H4 (cell line): Measurements from ENCODE around the gene COL27A1. TPM values are rescaled to one million over a fixed set of nuclear protein-coding genes. Genes with fewer than 3 reads are reported as not detected.

Experiments
- DNase-seq: peaks from one replicate; pipeline ENCODE4 v3.0.0-alpha.2; 2015; ENCODE audit warnings: low spot score
- total RNA-seq: library from RNA; depleted of rRNA; stranded (reverse); fragments of >200 nt; shearing (Covaris generic); gene quantifications from 2 replicates; pipeline ENCODE4 v1.2.3, GENCODE V29; 2014

Gene COL27A1
- total RNA-seq, 1 experiment from 2014 or later, result 2.4 TPM

- DNase-seq, result no peak
Observed at GRCh38 chr9:114149181-114149580, 6.2 kb upstream of the COL27A1 start.

- DNase-seq, result no peak
Observed at GRCh38 chr9:114149765-114150340, 5.5 kb upstream of the COL27A1 start.

DNA sequence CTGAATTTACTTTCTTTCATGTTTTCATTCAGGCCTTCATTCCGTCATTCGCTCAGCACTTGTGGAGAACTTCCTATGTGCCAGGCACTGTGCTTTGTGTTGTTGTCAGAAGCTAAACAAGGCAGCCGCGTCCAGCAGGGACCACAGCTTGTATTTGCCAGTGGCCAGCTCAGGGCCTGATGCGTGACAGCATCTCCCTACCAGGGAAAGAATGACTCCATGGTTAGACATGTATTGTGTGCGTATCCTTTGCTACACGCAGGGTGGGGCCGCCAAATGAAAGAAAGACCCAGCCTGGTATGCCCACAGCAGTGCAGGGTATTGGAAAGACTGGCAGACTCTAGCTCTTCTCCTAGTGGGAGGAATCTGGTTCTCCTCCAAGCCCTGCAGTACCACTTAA, 4.7 kb upstream of the COL27A1 start:
- no peak for DNase-seq

DNA sequence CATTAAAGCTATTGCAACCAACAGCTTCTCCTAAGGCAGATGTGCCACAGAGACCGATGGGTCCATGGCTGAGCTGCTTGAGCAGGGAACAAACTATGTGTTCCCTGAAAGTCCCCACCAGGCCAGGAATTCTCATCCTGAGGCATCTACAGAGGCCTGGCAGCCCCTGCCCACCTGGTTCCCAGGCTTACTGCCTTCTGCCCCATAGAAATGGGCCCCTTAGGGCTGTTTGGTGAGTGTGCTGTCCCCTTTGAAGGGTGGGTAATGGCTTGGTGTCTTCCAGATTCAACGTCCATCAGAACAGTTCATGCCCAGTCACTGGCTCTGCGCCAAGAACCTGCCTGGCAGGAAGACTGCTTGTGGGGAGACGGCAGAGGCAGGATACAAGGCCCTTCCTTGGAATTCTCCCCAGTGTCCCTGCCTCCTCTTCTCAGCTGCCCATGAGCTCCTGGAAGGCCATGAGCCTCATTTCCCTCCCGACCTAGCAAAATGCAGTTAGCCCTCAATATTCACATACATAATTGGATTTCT, 3.8 kb upstream of the COL27A1 start:
- no peak for DNase-seq

DNA sequence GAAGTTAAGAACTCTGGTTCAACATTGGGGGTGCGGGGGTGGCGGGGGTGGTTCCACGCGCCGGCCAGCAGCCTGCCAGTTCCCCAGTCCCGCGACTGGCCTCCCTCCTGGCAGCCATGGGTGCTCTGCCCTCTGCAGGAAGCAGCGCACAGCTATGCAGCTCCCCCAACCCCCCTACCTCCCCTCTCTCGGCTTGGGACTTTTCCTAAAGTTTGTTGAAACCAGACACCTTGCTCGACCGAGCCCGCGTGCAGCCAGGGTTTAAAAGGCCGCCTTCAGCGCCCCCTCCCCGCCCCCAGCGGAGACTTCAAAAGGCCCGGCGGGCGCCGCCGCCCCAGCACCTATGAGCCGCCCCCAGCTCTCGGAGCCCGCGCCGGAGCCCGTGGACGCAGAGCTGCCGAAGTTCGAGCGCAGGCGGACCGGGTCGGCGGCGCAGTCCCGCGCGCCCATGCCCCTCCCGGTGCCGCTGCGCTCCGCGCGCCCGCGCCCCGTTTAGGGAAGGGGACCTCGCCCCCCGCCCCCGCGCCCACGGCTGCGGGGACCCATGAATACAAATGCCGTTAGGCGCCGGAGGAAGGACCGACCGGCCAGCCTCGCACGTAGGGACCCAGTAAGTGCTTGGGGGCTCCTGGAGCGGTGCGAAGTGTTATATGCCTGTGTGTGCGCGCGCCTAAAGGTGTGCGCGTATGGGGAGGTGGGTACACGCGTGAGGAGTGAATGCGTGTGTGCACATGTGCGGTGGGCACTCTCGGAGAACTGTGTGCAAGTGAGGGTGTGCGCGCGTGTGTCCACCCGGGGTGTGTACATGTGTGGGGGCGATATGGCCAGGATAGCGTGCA, 1.4 kb upstream of the COL27A1 start:
- DNase-seq, result no peak

DNA sequence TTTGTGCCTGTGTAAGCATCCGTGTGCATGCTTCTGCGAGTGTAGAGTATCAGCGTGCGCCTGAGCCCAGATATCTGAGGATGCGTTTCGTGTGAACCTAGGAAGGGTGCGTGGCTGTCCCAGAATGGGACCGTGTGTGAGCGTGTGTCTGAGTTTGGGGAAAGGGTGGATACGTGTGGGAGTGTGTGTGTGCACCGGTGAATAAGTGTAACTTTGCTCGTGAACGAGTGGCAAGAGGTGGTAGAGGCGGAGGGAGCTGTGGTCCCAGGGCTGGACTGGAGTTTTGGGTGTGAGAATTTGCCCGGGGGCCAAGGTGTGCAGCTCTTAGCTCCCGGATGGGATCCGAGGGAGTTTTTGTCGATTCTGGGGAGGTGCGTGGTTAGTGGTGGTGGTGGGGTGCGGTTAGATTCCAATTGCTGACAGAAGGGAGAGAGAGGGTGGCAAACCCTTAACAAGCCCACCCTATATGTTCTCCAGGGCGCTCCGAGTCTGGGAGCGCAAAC, 686 bp upstream of the COL27A1 start:
- no peak for DNase-seq

- DNase-seq, result peak; percentile 12
Observed at GRCh38 chr9:114155995-114156656, 789 bp downstream of the COL27A1 start.

- peak; percentile 60 for DNase-seq
Observed at GRCh38 chr9:114156657-114157421, 1.5 kb downstream of the COL27A1 start.

DNA sequence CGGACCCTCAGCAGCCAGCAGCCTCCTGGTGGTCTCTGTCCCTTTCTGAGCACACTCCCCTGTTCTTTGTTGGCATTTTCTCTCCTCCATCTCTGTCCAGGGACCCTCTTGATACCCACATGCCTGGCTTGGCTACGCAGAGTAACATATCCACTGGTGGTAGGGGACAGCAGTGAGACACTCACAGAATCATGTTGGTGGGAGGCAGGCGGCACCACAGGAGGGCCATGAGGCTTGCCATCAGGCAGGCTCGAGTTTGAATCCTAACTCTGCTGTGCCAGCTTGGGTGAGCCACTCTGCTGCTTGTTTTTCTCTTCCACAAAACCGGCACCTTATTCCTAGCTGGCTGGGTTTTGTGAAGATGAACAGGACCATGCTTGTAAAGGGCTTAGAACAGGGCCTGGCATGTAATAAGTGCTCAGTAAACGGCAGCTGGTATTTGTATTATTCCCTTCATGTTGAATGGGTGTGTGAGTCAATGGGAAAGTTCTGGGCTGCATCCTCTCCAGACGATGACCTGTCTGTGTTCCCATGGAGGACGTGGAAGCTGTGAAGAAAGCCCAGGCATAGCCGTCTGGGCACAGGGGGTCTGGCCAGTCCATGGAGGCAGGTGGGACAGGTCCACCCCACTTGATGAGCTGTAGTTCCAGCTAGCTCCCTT, 2.3 kb downstream of the COL27A1 start:
- DNase-seq, result no peak

- no peak for DNase-seq
Observed at GRCh38 chr9:114158482-114159130, 3.3 kb downstream of the COL27A1 start.

DNA sequence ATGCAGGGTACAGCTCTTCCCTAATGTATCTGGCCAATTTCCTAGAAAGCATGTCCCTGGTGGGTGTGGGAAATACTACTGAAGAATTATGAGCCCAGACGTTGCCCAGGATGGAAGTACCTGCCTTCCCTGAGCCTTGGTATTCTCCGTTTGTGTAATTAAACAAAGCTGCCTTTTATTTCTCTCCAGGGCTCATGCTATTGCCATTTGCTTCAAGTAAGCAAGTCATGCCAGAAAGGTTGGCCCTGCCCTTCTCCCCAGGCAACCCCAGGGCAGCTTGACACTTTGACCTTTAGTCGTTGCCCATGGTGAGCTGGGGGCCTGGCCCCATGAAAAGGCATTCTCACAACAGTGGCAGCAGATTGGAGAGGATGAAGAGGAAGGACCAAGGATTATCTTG, 4.4 kb downstream of the COL27A1 start:
- DNase-seq, result no peak

DNA sequence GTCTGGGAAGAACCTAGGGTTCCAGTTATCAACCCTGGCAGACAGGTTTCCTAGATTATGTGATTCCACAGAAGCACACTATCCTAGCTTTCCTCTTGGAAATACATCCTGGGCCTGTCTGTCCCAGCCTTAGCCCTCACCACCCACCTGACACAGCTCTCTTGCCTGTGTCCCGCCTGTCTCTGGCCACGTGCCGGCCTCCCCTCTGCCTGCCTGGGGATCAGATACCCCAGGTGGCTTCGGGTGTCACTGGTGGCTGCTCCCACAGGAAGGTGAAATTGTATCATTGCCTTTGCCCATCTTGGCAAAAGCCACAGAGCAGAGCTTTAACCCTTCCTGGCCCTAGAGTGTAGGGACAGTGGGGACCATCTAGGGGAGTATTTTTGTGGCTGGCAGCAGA, 6.2 kb downstream of the COL27A1 start:
- no peak for DNase-seq

DNA sequence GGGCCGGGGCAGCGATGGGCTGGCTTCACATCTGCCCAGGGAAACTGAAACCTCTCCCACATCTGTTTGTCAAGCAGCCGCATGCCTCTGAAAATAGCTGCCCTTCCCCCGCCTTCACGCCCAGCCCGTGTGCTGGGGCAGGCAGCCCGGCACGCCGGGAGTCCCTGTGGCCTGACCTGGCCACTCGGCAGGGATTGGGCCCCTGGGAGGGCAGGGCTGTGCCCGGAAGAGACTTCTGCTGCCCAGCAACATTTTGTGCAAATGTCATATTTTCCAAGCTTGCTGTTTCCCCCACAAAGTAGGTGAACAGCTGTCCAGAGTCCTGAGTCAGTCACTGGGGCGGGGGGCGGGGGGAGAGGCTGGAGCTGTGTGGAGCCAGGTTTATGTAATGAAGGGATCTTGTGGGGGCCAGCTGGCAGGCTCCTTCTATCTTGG, 8.2 kb downstream of the COL27A1 start:
- no peak for DNase-seq

DNA sequence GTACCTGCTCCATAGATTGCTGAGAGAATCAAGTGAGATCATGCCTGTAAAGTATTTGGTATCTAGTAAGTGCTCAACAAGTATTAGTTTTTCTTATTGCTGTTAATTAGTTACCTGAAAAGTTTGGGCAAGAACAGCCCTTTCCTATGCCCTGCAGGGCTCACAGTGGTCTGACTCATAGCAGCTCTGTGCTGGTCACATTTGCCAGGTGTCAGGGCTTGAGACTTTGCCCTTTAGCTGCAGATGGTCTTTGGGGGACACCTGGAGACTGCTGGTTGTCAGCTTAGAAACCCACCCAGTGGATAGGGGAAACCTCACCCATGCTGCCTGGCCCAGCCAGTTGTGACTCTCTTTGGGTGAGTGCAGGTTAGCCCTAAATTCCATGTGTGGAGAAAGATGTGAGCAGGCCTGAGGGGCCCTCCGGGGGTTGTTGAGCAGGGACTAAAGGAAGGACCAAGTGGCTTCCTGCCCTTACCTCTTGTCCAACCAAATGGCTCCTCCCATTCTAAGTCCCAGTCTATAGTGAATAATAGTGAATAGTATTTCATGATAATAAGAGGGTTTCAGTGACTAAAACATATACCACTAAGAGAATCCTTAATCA, 9.0 kb downstream of the COL27A1 start:
- no peak for DNase-seq

- DNase-seq, result no peak
Observed at GRCh38 chr9:114165407-114166102, 10.2 kb downstream of the COL27A1 start.

GRCh38 chr9:114166103-114166470, 10.8 kb downstream of the COL27A1 start:
- DNase-seq, result no peak

DNA sequence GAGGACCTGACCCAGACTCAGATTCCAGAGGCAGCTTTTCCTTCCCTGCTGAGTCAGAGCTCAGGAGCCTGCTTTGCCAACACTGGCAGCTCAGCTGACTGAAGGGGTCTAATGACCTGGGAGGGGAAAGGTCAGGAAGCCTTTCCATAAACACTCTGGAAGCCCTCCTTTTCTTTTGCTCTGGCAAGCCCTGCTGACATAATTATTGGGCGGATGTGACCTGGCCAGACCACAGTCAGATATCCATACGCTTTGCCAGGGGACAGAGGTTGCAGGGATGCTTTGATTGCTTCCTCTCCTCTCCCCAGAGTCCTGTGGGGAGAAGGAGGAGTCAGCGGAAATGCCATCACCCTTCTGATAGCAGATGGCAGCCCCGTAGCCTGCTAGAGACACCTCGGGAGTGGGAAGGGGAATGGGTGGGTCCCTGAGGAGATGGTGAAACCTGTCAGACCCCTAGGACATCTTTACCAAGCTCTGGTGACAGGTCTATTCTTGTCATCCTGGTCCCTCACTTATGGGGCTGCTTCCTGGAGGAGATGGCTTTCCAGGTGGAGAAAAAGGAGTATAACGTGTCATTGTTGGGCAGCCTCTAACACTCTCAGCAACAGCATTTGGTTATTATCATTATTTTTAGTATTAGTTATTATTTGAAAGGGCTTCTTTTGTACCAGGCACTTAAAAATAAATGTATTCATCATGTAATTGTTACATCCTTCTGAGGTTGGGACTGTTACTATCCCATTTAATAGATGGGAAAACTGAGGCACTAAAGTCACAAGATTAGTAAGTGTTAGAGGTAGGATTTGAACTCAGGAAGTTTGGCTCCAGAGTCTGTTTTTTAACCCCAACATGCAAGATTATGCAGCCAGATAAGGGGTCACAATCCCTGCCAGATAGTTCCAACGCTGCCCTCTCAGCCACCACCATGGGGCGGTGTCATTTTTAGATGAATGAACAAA, 11.6 kb downstream of the COL27A1 start:
- DNase-seq, result no peak

- no peak for DNase-seq
Observed at GRCh38 chr9:114167591-114168091, 12.3 kb downstream of the COL27A1 start.
